Eye (tissue), 1 donor: Measurements from ENCODE around the gene NFKB1.
A peak's percentile ranks its signal among the peaks of the same experiment; 100 is the strongest.
"Not testable (repeated sequence)": the region's sequence is repeated elsewhere in the genome, so short reads cannot be mapped to it uniquely, and the experiment has no call there.

ENCODE experiments used
- DNase-seq: peaks from one replicate; pipeline ENCODE4 v3.0.0-alpha.2; 2015

Gene NFKB1

DNA sequence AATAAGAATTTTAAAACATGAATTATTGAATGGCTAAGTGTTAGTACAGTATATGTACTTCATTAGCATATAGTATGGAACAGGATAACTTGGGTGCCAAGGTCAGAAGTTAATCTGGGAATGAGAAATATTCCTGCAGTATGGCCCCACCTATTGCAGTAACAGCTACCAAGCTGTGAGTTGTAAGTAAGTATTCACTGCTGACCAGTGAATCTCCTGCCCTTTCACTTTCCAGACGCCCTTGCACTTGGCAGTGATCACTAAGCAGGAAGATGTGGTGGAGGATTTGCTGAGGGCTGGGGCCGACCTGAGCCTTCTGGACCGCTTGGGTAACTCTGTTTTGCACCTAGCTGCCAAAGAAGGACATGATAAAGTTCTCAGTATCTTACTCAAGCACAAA lies 105.1 kb downstream of the NFKB1 start:
- DNase-seq, result no peak

DNA sequence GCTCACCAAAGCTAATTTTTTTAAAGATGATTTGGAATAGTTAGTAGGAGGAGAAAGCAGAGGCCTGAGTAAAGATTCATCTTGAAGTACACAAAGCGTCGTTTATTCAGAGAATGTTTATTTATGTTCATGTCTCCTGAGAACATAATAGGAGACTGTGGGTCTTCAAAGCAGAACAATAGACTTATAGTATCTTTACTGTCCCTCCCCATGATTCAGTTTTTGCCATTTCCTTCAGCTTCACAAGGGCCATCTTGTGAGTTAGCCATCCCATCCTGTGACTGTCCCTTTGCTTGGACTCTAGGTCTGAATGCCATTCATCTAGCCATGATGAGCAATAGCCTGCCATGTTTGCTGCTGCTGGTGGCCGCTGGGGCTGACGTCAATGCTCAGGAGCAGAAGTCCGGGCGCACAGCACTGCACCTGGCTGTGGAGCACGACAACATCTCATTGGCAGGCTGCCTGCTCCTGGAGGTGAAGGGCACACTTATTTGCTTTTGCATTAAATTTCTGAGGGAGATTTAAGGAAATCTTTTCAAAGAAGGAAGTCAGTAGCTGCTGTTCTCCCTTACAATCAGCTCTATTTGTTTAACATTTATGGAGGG lies 105.8 kb downstream of the NFKB1 start:
- DNase-seq, result no peak

DNA sequence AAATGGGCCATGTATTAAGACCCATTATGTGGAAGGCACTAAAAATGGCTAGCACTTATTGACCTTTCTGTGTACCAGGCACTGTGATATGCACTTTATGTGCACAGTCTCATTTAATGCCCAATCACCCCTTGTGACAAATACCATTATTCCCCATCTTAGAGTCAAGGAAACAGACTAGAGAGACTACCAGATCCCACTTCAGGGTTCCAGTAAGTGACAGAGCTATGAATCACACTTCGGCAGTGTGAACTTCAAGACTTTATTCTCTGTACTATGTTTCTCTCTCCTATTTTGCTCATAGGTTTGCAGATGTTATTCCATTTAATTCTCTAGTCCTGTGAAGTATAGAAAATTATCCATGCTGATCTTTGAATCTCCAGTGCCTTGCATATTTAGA lies 107.0 kb downstream of the NFKB1 start:
- no peak for DNase-seq

DNA sequence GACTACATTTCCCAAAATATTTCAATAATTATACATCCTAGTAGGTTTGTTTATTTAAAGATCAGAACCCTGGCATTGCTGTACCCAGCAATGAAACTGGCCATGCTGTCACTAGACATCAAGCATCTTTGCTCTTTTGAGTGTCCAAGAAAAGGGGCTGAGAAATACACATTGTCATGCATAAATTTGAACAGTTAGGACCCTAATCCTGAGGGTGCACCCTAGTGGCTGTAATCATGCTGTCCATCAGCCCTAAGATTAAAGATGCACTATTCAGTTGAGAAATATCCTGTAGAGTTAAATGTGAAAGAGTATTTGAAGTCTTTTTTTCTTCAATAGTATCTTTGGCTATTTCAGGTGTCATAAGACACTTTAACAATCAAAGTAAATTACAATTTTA lies 108.8 kb downstream of the NFKB1 start:
- DNase-seq, result no peak

DNA sequence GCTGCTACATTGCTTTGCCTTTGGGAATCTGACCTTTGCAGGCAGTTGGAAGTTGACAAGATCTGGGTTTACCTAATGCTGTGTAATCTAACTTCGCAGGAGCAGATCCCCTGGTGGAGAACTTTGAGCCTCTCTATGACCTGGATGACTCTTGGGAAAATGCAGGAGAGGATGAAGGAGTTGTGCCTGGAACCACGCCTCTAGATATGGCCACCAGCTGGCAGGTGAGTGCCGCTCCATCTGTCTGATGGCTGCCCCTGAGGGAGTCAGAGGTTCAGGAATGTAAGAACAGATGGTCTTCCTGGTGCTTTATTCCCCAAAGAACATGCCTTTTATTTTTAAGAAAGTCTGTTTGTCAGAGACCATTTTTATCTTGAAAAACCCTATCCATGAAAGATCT lies 109.3 kb downstream of the NFKB1 start:
- no peak for DNase-seq

DNA sequence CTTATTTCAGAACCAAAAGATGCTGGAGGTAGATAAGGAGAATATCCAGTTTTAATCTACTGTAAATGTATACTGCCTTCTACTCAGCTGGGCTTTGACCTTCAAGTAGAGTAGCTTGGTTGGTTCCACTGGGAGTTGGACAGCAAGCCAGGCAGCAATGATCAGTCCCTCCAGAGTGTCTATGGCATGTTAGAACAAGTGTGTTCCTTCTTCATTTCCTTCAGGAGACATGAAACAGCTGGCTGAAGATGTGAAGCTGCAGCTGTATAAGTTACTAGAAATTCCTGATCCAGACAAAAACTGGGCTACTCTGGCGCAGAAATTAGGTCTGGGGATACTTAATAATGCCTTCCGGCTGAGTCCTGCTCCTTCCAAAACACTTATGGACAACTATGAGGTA lies 111.1 kb downstream of the NFKB1 start:
- no peak for DNase-seq

DNA sequence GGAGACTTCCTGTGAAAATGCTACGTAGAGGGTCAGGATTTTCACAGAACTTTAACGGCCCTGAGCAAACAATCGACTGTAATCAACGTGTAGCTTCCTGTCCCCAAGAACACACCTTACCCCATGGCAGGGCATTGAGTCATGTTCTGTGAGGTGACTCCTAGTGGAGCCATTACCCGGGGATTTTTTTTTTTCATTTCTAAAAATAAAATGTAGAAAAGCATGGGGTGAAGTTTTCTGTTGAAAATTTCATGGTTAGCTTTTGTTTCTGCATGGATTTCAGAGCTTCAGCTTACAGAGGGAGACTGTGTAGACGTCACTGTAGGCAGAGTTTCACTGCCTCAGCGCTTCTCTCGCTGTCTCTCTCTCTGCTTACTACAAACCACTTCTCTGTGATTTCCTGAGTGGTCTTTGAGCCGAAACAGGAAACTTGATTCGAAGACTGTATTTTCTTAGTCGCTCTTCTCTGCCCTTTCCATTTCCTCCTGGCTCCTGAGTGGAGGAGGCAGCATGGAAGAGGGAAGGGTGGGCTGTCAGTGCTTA lies 111.7 kb downstream of the NFKB1 start:
- no peak for DNase-seq

DNA sequence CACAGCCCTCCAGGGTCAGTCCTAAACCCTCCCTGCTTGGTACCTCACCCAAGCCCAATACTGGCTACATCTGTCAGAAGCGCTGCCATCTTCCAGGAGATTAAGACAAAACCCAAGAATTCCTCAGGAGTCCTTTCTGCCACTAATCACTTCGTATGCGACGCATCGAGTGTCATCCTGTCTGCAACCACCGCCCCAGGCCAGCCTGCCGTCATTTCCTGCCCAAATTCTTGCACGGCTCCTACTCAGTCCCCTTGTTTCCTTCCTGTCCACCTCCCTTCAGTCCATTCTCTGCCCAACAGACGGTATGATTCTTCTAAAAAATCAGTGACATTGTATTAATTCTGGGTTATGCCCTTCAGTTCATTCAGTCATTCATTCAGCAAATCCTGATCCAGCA lies 113.6 kb downstream of the NFKB1 start:
- DNase-seq, result no peak

DNA sequence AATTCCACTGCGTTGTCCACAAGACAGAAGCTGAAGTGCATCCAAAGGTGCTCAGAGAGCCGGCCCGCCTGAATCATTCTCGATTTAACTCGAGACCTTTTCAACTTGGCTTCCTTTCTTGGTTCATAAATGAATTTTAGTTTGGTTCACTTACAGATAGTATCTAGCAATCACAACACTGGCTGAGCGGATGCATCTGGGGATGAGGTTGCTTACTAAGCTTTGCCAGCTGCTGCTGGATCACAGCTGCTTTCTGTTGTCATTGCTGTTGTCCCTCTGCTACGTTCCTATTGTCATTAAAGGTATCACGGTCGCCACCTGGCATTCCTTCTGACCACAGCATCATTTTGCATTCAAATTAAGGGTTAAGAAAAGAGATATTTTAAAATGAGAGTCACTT lies 115.5 kb downstream of the NFKB1 start:
- DNase-seq, result no peak

DNA sequence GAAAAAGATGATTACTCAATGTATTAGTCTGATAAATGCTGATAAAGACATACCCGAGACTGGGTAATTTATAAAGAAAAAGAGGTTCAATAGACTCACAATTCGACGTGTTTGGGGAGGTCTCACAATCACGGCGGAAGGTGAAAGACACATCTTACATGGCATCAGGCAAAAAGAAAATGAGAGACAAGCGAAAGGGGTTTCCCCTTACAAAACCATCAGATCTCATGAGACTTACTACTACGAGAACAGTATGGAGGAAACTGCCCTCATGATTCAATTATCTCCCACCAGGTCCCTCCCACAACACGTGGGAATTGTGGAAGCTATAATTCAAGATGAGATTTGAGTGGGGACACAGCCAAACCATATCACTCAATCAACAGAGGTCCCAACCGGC lies 117.9 kb downstream of the NFKB1 start:
- not testable (repeated sequence) for DNase-seq

DNA sequence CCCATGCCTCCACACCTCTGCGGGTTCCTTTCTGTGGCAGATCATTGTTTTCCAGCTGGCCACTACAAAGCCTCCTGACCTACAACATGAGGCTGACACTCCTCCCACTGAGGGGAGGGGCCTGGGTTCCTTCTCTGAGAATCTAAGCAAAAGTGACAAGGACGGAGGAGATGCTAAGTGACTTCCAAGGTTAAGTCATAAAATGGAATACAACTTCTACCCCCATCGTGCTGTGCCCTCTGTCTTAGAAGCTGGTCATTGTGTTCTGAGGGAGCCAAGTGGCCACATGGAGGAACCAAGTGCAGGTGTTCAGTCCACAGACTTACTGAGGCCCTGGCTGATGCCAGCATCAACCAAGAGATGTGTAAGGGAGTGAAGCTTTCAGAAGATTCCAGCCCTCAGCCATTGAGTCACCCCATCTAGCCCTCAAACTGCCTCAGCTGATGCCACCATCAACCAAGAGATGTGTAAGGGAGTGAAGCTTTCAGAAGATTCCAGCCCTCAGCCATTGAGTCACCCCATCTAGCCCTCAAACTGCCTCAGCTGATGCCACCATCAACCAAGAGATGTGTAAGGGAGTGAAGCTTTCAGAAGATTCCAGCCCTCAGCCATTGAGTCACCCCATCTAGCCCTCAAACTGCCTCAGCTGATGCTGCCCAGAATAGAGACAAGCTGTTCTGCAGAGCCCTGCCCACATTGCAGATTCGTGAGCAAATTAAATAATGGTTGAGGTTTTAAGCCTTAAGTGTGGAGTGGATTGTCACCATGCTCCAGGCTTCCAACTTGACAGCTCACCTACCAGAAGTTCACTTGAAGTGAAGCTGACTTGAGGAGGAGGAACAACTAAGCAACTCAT lies 118.8 kb downstream of the NFKB1 start:
- DNase-seq, result not testable (repeated sequence)

DNA sequence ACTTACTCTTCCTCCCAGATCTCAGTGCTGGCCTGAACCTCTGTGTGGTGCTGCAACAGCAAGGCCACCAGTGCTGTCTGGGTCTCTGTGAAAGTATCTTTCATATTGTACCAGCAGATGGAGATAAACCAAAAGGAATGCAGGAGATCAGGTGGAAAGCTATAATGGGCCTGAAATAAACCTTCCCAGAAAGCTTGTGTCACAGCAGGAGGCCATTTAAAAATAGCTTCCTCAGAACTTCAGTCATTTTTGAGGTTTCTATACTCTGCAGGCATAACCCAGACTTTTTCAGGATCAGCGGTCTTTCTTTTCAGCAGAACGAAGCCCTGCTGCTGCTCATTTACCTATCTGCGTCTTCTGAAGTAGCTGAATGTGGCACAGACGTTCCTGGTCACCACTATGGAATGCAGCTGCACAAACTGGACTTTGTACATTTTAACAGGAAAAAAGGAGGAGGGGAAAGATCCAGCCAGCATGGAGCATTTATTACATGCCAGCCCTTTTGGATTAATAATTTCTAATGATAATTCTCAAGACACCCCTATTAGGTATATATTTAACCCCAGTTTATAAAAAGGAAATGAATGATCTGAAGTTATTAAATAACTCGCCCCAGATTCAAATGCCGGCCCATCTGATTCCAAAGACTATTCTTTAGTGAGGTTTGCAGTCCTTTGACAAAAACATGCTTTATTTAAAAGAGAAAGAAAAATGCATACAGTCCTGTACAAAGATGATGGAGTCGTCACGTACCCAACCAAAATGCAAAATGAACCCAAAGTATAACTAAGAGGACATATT lies 119.7 kb downstream of the NFKB1 start:
- peak; percentile 84 for DNase-seq

DNA sequence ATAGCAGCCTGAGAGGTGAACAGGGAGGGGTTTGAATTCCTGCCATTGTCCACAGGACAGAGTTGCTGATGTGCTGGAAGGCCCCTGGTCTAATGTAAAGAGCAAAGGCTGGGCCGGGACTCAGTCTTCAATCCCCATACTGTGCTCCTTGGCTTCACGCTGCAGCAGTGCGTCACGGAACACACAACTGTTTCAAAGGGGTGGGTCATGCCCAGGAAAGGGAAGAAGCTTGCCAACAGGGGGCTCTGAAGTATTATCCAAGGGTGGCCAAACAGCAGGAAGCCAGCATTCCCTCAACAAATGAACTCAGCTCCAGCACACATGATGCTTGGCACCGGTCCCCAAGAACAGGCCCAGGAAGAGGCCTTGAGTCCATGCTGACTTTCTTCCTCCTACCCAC lies 122.5 kb downstream of the NFKB1 start:
- peak; percentile 50 for DNase-seq

DNA sequence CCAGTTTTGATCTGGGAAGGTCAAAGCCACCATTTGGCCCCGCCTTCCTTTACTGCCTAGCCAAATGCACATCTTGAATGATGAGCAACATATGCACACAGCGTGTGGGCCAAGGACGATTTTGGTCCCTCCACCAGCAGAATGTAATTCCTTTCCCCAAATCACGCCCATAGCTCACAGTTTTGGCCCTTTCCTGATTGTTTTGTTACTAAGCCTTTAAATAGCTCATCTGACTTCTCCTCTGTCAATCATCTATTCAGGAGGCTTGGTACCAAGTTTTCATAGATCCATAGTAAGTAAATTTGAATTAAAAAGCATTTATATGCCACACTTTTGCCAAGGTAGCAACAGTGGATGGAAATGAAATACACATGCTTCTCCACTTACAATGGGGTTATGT lies 123.3 kb downstream of the NFKB1 start:
- no peak for DNase-seq

DNA sequence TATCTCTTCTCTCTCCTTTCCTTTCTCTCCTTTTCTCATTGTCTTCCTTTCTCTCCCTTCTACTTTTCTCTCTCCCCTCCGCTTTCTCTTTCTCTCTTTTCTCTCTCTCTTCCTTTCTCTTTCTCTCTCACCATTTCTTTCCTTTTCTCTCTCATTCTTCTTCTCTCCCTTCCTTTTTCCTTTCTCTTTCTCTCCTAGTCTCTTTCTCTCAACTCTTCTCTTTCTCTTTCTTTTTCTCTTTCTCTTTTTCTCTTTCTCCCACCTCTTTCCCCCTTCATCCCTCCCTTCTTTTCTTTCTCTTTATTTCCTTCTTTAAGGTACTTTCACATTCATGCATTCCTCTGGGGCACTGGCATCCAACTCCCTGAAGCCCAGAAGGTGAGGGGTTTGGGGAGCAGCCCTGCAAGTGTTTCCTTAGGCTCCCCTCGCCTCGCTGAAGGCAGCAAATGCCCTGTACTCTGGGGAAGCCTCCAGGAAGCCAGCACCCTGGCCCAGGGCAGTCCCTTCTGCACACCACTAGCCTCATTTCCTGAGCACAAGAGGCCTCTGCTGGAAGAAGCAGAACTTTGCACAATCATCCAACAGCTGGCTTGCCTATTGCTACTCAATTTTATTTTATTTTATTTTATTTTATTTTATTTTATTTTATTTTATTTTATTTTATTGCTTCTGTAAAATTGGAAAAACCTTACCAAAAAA lies 124.2 kb downstream of the NFKB1 start:
- no peak for DNase-seq

DNA sequence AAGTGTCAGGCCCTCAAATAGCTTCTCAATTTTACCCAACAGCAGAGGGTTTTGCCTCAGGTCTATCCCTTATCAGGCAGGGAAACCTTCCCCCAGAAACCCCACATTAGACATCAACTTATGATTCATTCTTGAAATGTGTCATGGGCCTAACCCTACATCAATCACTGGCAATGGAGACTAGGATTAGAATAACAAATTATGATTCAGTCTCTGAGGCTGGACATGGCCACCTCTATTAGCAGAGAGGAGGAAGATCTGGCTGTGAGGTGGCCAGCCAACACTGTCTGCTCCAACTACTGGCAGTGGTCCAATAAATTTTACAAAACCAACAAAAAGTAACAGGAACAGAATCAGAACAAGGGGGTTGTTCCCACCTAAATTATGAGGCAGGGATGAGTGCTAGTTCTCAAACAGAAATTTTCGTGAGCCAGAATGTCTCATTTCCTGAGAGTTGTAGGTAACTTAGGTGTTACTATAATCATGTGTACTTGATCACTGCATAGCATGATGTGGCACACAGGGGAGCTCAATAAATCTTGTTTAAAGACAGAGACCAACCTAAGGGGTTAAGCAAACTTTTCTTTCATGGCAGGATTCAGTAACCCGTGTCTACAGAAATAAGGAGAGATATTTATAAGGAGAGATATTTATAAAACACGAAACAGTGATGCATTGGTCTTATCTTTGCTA lies 126.8 kb downstream of the NFKB1 start:
- DNase-seq, result no peak

DNA sequence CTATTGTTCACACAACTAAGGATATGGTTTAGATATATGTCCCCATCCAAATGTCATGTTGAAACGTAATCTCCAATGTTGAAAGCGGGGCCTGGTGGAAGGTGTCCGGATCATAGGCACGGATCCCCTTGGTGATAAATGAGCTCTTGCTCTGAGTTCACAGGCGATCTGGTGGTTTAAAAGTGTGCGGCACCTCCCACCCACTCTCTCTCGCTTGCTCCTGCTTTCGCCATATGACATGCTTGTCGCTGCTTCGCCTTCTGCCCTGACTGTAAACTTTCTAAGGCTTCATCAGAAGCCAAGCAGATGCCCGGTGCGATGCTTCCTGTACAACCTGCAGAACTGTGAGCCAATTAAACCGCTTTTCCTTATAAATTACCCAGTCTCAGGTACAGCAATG lies 128.5 kb downstream of the NFKB1 start:
- no peak for DNase-seq

DNA sequence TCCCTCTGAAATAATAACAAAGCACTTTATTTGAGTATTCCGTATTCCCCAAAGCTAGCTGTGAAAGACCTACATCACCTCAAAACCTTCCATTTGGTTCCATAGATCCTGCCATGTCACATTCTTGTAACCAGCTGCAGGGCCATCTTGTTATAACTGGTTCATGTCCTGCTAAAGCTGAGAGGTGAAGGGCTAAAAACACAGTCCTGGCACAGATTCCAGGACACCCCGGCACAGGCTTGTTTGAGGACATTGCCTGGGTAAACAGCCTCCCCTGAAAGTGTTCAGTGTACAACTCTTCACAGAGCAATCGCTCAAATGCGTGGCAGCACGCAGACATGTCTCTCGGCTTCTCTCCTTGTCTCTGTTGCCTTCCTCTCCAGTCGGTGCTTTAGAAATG lies 130.5 kb downstream of the NFKB1 start:
- DNase-seq, result no peak

DNA sequence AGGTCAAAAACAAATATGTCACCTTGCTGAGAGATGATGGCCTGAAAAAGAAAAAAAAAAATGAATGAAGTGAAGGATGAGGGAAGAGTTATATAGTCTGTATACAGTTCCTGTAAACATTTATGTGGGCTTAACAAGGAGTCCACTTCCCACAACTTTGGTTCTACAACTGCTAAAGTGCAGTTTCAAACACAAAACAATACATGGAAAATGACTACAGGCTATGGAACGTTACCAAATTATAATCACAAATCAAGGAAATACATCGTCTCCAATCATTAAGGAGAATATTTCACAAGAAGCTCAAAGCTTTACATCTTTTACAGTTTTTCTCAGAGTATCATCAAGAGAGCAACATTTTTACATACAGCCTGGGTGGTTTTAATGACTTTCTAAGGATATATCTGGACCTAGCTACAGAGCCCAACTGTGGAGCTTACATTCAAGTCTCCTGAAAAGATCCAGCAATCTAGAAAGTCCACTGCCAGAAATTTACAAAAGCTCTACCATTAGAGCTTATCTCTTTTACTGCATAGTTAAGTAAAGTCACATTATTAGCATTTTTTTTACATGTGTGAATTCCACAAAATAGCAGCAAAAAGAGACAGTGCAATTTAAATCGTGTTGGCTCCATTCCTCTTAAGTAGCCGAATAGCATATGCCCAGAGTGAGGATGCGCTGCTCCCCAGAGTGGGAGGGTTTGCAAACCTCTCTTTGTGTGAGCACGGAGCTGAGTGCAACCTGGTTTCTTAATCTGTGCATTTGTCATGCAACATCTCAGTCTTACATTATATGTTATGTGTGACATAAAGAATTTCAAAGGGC lies 131.3 kb downstream of the NFKB1 start:
- DNase-seq, result no peak

DNA sequence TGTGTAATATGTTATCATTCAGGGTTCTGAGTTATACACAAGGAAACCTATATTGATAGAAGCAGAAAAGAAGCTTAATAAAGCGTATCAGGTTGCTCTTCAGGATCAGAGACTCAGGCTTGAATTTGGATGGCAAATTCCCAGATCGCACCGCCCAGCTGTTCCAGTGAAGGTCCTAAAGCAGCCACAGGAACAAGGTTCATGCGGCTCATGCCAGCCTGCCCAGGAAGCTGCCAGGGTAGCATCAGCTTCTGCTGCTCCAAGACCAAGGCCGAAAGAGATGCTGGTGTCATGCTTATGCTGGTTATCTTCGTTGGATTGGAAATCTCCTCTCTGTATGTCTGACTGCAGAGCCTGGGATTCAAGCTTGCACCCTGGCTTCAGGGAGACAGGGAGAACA lies 131.9 kb downstream of the NFKB1 start:
- DNase-seq, result no peak

DNA sequence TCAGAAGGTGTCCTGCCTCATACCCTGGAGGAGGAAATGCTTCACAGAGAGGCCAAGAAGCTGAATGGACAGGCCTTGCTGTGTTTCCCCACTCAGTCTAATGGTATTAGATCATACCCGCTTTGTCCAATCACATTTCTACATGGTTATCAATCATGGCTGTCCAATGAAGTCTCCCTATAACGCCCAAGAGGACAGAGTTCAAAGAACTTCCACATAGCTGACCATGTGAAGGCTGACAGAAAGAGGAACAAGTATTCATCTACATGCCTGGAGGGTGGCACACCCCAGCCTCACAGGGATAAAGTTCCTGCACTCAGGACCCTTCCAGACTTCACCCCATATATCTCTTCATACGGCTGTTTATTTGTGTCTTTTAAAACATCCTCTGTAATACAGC lies 136.2 kb downstream of the NFKB1 start:
- no peak for DNase-seq
